Non-pigmented ciliary epithelial cell (primary cell): Measurements from ENCODE around the gene IL20.
"Not testable (repeated sequence)": the region's sequence is repeated elsewhere in the genome, so short reads cannot be mapped to it uniquely, and the experiment has no call there.

ENCODE experiments used
- DNase-seq: peaks from one replicate; pipeline ENCODE4 v3.0.0-alpha.2; 2010; ENCODE audit warnings: low read depth

Gene IL20

DNA sequence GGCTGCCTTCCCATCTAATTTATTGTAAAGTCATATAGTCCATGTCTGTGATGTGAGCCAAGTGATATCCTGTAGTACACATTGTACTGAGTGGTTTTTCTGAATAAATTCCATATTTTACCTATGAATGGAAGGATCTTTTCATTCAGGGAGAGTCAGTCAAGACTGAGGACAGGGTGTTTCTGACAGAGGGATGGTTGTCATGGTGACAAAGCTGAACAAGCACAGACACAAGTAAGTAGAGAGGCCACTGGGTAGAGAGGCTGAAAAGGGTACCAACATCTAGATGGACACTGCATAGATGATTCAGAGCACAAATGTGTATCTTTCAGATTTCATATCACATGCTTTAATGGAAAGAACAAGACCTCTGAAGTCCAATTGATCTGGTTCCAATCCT is 22.6 kb upstream of the IL20 start:
- DNase-seq, result no peak

DNA sequence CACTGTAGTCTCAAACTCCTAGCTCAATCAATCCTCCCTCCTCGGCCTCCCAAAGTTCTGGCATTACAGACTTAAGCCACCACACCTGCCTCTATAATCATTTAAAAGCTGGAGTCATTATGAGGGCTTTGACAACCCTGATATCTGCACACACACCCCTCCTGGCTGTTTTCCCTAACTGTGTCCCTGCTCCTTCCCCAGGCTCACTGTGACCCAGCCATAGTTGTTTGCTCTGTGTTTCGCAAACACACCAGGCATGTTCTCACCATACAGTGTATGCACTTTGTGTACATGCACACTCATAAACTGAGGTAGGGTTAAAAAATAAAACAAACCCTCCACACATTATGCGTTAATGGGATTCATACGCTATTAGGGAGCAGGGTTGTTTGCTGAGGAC is 21.8 kb upstream of the IL20 start:
- DNase-seq, result no peak

DNA sequence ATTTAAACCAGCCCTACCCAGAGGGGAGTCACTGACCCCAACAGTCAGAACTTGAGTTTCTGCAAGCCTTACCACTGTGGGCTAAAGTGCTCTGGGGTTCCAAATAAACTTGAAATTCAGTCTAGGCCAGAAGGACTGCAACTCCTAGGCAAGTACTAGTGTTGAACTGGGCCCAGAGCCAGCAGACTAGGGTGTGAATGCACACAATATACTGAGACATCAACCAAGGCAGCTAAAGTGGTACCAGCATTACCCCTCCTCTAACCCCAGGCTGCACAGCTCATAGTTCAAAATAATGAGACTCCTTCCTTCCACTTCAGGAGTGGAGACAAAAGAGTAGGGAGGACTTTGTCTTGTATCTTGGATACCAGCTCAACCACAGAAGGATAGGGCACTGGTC is 18.9 kb upstream of the IL20 start:
- no peak for DNase-seq

DNA sequence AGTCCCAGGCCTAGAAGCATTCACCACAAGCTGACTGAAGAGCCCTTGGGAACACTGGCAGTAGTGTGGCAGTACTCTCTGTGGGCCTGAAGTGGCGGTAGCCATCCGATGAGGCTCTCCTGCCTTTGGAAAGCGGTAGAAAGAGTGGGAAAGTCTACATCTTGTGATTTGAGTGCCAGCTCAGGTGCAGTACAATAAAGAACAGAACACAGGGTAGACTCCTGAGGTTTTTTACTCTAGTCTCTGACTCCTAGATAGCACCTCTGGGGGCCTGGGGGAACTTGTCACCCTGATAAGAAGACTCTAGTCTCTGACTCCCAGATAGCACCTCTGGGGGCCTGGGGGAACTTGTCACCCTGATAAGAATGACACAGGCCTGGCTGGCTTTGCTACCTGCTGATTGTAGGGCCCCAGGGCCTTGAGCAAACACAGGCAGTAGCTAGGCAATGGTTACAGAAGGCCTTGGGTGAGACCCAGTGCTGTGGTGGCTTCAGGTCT is 18.0 kb upstream of the IL20 start:
- DNase-seq, result no peak

DNA sequence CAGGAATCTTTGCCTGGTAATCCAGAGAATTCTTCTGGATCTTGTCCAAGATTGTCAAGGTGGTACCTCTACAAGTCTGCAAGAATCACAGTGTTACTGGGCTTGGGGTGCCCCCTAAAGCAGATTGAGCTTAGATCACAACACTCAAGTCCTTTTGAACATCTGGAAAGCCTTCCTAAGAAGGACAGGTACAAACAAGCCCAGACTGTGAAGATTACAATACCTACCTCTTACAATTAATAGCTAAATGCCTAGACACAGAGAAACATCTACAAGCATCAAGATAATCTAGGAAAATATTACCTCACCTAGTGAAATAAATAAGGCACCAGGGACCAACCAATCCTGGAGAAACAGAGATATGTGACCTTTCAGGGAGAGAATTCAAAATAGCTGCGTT is 17.5 kb upstream of the IL20 start:
- no peak for DNase-seq

DNA sequence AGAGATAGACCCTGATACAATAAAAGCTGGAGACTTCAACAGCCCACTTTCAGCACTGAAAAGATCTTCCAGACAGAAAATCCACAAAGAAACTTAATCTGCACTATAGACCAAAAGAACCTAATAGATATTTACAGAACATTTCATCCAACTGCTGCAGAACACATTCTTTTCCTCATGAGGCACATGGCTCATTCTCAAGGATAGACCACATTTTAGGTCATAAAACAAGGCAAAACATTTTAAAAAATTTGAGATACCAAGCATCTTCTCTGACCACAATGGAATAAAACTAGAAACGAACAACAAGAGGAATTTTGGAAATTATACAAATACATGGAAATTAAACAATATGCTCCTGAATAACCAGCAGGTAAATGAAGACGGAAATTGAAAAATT is 15.0 kb upstream of the IL20 start:
- no peak for DNase-seq

DNA sequence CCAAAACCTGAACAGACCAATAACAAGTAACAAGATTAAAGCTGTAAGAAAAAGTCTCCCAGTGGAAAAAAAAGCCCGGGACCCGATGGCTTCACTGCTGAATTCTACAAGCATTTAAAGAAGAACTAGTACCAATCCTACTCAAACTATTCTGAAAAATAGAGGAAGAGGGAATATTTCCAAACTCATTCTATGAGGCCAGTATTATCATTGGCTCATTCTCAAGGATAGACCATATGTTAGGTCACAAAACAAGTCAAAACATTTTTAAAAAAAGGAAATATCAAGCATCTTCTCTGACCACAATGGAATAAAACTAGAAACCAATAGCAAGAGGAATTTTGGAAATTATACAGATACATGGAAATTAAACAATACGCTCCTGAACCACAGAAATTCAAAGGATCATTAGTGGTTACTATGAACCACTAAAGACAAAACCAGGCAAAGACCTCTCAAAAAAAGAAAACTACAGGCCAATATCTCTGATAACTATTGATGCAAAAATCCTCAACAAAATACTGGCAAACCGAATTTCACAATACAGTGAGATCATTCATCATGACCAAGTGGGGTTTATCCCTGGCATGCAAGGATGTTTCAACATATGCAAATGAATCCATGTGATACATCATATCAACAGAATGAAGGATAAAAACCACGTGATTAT is 13.9 kb upstream of the IL20 start:
- DNase-seq, result peak; percentile 19

DNA sequence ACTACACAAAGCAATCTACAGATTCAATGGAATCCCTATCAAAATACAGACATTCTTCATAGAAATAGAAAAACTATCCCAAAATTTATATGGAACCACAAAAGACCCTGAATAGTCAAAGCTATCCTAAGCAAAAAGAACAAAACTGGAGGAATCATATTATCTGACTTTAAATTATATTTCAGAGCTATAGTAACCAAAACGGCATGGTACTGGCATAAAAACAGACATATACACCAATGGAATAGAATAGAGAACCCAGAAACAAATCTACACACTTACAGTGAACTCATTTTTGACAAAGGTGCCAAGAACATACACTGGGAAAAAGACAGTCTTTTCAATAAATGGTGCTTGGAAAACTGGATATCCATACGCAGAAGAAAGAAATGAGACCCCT is 12.8 kb upstream of the IL20 start:
- not testable (repeated sequence) for DNase-seq

DNA sequence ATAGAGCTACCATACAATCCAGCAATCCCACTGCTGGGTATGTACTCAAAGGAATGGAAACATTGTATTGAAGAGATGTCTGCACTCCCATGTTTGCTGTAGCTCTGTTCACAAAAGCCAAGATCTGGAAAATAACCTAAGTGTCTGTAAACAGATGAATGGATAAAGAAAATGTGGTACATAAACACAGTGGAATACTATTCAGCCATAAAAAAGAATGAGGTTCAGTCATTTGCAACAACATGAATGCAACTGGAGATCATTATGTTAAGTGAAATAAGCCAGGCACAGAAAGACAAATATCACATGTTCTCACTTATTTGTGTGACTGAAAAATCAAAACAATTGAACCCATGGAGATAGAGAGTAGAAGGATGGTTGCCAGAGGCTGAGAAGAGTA is 11.7 kb upstream of the IL20 start:
- DNase-seq, result not testable (repeated sequence)

DNA sequence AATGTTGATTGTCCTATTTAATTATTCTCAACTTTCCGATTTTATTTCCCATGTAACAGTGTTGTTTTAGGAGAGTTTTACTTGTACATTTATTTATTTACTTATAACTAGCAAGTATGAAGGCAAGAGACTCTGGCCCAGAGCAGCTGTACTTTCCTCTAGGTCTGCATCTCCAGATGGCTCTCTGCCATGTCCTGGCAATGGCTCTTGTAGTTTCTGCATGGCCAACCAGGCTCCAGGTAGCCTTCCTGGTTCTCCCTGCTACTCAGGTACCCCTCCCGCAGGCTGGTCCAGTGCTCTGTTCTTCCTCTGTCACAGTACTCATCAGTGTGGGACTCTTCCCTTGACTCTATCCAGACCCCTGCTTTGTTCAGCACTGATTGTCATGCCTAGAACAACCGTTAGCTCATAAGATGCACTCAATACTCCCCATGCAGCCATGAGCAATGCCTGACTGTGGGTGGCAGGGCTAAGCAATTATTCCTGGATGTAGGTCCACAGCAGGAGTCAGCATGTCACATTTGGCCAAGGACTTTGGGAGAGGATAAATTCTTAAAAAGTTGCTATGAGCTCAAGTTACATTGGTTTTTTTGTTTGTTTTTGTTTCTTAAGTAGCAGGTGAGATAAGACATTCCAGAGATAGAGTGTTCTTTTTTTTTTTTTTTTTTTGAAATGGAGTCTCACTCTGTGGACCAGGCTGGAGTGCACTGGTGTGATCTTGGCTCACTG is 10.9 kb upstream of the IL20 start:
- DNase-seq, result peak; percentile 3

DNA sequence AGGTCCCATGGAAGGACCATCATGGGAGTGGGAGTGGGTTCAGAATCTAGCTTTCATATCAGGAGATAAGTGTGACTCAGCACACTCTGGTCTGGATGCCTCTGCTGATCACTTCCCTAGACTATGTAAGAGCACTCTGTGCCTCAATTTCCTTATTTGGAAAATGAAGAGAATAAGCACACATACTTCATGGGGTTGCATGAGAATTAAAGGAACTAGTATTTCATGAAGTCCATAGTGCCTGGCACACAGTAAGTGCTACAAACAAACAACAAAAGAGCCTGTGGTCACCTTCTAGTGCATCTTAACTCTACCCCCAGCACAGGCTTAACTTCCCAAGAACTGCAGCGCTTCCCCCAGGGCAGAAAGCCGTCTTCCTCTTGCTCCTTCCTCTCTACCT is 9.6 kb upstream of the IL20 start:
- no peak for DNase-seq

DNA sequence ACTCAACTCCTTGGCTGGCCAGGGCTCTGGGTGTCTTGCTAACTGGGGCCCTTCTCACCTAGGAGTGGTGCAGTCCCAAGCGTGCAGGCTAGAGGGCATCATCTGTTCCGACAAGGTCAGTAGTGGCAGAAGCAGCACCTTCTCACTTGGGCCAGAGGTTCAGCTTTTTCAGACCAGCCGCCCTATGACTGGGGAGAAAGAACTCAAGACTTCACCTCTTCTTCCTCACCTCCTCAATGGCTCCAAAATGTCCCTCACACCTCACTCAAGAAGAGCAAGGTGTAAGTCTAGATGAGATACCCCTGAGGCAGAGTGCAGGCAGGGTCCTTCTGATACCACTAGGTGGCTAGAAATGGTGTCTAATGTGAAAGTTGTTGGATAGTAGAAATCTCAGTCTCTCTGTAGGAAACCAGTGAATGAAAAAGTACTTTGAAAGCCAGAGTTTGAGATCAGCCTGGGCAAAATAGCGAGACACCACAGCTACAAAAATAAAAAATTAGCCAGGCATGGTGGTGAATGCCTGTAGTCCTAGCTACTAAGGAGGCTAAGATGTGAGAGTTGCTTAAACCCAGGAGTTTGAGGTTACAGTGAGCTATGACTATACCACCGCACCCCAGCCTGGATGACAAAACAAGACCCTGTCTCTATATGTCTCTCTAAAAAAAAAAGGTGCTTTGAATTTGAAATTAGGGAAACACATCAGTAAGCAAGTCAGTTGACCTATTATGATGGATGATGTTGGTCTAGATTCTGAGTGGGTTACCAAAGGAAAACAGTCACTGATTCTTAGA is 8.6 kb upstream of the IL20 start:
- DNase-seq, result no peak

DNA sequence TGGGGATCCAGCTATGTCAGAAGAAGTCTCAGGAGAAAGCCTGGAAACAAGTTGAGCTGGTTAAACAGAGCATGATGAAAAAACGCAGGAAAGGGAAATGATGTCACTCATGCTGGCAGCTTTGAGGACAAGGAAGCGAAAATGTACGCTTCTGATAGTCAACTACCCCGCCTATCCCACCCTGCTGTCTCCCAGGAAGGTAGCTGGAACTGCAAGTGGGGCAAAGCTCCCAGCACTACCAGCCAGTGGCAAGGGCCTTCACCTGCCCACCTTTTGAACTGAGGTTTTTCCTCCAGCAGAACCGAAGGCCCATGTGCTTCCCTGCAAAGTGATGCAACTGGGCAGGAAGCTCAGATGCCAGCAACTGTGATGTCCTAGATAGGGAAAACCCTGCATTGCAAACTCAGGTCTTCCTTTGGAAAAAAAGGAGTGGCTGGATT is 6.3 kb upstream of the IL20 start:
- DNase-seq, result no peak

DNA sequence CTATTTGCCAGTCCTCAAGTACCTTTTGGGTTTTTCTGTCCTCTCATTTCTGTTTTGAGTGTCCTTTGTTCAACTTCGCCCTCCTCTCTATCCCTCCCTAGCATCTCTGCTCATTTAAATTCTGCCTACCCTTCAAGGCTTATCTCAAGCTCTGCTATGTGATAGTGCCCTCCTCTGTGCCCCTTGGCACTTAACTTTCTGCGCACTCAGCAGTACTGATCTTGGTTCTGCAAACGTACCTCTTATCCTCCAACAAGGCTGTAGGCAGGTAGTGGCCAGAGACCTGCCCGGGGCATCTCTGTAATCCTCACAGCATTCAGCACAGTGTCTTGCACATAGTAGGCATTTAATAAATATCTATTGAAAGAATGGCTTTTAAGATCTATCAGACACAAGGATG is 5.3 kb upstream of the IL20 start:
- no peak for DNase-seq

DNA sequence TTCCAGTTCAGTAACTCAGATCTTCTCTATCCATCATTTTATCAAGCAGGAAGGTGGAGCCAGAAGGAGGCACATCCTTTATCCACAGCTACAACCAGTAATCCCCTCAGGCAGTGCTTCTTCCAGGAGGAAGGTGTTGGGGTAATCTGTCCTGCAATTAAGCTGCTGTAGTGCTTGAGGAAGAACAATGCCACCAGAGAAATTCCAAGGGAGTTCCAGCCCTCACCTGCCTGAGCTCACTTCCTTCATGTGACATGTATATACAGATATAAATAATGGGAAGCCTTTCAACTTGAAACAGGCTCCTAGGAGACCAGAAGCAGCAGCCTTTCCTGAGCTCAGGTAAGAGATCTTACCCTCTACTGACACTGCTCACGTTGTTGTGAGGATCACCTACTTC is 2.2 kb upstream of the IL20 start:
- no peak for DNase-seq

DNA sequence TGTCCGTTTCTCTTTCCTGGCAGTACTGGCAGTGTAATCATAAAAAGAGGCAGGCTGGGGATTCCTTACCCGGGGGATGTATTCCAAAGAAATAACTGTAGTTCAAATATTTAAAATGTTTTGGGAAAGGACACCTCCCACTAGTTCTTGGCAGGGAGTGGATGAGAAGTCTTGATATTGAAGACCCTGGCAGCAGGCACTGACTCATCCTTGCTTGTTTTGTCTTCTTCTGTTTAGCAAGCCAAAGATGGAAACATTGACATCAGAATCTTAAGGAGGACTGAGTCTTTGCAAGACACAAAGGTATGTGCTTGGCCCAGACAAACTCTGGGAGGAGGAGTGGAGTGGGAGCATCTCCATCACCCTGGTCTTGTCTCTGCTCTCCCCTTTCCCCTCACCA is 639 bp downstream of the IL20 start:
- DNase-seq, result no peak

DNA sequence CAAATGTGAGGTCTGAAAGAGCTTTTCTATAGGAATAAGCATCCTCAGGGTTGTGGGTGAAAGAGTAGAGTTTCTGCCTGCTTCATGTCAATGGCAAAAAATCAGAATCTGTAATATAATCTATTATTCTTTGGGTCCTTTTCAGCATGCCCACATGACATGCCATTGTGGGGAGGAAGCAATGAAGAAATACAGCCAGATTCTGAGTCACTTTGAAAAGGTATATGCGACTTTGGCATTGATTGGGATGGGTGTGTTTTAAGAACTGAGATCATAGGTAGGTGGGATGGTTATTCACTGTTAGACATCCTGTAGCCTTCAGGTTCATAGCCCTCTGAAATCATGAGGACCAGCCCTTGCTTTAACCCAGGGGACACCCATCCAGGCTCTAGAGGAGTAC is 1.8 kb downstream of the IL20 start:
- DNase-seq, result no peak

DNA sequence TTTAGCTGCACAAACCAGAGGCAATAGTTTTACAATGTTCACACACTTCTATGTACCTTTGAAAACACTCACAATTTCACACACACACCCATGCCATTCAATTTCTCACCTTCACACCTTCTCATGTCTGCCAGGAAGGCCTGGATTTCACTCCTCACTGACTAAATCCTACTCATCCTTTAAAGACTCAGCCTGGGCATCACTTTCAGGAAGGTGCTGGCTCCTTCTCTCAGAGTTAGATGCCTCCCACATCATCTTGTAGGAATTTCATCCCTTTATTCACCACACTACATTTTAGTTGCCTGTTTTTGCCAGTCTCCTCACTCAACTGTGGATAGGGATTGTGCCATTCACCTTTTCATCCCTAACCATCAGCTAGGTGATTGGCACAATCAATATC is 2.3 kb downstream of the IL20 start:
- no peak for DNase-seq

DNA sequence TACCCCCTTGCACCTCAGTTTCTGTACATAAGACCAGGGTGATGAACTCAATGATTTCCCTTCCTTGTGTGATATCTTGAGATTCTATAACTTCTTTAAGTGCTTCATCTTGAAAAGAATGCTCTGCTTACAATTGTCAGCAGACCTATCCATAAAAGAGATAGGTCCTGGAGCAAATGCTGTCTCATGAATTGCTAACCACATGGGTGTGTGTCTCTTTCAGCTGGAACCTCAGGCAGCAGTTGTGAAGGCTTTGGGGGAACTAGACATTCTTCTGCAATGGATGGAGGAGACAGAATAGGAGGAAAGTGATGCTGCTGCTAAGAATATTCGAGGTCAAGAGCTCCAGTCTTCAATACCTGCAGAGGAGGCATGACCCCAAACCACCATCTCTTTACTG is 2.8 kb downstream of the IL20 start:
- DNase-seq, result no peak

DNA sequence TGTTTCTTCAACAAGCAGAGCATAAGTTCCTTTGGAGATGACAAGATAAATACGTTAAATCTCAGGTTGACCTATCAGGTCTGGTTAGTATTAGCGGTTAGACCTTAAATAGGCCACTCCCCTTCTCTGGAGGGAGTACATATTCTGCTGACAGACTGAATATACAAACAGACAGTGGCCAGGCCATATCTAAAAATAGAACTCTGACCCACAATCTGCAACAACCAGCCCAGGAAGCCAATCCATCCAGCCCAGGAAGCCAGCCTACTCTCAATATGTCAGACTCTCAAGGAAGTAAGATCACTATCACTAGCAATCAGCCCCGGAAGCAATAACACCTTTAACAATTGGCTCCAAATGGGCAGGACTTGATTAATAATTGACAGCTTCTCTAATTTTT is 6.7 kb downstream of the IL20 start:
- DNase-seq, result no peak

DNA sequence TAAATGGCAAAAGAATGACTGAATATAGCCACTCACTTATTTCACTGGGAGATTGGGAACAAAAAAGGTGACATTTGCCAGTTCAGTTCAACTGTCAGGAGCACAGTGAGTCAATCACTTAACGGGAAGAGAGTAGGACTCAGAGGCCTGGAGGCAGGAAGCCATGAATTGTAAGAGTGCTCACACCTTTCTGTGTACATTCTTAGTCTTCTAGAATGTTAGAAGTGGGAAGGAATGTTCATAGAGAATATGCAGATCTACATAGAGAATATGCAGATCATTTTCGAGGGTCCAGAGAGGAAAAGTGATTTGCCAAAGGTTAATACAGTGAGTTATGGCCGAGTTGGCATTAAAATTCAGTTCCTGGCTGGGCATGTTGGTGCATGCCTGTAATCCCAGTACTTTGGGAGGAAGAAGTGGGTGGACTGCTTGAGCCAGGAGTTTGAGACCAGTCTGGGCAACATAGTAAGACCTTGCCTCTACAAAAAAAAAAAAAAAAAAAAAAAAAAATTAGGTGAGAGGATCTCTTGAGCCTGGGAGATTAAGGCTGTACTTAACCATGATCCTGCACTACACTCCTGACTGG is 8.3 kb downstream of the IL20 start:
- no peak for DNase-seq

DNA sequence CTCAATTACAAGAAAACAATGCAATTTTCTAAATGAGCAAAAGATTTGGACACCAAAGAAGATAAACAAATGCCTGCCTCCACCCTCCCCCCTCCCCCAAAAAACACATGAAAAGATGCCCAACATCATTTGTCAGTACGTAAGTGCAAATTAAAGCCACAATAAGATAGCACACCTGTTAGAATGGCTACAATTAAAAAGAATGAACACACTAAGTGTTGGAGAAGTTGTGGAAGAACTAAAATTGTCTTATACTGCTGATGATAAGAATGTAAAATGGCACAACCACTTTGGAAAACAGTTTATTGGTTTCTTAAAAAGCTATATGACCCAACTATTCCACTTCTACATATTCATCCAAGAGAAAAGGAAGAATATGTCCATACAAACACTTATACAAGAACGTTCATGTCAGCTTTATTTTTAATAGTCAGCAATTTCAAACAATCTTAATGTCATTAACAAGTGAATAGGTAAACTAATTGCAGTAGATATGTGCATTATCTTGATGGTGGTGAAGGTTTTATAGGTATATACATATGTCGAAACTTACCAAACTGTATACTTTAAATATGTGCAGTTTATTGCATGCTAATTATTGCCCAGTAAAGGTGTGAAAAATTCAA is 10.4 kb downstream of the IL20 start:
- DNase-seq, result no peak
